Activated T-cell treated with anti-CD3 and anti-CD28 coated beads for 1 hour (primary cell): Measurements from ENCODE around the gene WWOX.

ENCODE experiments used
- DNase-seq: peaks from one replicate; pipeline ENCODE4 v3.0.0-alpha.2; 2020; ENCODE audit warnings: low read depth

Gene WWOX

DNA sequence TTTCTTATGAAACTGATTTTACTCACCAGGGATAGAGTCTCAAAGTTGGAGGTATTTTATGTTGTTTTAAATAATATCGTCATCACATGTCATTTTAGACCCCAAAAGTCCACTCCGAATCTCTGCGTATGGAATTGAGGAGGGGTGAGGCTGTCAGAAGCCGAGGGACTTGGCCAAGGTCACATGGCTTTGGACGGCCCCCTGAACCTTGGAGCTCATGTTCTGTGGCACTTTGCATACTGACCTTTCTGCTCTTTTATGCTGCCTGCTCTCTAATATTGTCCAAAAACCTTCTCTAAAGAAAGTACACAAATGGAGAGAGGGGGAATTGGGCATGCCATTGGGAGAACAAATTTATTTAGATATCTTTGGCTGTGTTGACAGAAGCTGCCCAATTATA is 700.0 kb downstream of the WWOX start:
- DNase-seq = no peak

DNA sequence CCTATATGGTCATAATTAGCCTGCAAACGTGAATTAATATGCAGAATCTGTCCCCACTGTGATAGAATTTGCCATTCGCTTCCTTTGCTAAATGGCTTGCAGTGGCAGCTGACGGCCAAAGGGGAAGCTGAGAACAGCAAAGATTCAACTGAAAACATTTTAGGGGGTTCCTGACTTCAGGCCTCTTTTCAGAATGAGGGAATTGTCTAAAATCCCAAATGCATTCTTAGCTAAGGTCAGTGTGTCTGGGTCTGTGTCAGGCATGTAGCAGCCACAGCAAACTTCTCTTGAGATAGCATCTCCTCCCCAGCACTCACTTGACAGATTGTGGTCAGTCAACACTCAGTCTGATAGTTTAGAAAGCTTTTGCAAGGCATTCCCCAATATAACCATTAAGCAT is 701.1 kb downstream of the WWOX start:
- no peak for DNase-seq

DNA sequence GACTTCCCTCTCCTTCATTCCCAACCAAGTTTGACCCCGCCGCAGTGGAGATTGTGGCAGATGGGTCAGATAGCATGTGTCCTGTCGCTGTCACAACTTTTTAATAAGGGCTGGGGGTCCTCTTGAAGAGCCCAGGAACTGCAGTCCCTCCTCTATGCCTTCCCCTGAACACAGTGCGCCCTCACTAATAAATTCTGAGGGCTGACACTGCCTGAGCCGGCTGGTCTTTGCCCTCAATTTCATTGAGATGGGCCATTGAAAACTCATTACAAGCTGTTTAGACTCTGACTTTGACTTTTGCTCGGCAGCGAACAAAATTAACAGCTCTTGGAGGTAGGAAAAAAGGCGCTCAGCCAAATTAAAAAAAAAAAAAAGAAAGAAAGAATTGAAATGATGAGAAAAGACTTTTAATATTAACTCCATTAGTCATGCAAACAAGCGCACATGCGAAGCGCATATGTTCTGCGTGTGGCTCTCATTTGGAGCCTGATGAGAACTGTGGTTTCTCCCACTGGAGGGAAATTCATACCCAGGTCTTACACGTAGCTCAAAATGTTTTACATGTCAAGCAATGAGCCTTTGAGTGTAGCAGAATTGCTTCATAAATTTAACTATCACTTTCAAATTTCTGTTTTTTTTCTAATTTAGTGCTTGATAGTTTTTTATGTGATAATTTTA is 704.7 kb downstream of the WWOX start:
- no peak for DNase-seq

DNA sequence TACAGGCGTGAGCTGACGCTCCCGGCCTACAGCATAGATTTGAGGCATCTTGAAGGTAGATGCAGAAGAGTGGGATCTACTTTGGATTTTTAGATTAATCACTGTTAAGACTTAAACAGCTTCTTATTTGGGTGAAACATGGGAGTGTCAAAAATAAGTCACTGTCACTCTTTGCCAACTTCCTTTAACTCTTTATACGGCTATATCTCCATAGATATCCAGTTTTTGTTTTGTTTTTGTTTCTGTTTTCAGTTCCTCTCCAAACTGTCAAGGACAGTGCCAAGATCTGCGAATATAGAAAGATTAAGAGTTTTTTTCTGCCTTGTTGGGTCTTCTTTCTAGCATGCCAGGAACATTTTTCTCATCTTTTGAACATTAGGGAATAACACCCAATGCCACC is 706.1 kb downstream of the WWOX start:
- no peak for DNase-seq

DNA sequence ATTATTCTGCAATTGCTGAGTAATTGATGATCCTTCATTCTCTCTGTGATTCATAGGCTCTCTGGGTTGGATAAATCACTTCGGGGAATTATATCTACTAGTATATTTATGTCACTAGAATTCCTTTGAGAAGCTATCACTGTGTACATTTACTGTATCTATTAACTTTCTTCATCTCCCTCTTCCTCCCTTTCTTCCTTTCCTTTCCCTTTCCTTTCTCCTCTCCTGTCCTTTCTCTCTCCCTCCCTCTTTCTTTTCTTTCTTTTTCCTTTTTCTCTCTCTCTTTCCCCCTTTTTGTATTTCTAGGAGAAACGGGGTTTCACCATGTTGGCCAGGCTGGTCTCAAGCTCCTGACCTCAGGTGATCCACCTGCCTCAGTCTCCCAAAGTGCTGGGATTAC is 711.8 kb downstream of the WWOX start:
- no peak for DNase-seq

DNA sequence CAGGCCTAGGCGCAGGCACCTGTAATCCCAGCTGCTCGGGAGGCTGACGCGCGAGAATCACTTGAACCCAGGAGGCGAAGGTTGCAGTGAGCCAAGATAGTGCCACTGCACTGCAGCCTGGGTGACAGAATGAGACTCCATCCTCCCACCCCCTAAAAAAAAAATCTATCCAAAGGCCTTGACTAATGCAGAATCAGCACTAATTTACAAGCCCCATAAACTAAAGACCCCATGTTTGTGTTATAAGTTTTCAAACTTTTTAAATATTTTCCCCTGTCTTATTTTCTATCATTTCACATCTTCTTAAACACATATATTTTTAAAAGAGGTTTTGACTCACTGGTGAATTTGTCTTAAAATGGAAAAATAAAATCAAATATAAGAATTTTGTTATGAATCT is 713.1 kb downstream of the WWOX start:
- DNase-seq = no peak

DNA sequence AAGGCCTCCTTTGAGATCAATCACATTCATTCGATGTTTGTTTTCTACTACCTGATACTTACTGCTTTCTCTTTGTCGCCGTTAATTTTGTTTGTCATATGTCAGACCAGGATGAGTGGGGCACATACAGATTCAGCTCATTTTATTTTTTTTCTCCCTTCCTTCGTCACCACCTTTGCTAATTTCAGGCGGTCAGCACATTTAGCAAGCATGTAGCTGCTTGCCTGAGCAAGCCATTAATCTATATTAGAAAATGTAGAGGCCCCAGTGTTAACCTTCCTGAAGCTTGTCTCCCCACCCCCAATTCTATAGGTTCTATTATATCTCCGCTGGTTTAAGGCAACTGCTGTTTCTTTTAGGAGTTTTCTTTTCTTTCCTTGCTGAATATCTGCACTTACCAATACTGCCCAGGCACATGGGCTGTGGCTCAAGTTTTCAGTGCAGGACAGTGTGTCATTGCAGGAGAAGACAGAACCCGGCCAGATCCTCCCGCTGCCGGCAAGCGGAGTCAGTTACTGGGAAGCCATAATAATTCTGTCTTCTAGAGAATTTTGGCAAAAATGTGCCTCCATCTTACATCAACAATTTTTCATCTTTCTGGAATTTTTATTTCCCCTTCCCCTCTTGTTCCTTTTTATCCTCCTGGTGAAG is 714.3 kb downstream of the WWOX start:
- no peak for DNase-seq

DNA sequence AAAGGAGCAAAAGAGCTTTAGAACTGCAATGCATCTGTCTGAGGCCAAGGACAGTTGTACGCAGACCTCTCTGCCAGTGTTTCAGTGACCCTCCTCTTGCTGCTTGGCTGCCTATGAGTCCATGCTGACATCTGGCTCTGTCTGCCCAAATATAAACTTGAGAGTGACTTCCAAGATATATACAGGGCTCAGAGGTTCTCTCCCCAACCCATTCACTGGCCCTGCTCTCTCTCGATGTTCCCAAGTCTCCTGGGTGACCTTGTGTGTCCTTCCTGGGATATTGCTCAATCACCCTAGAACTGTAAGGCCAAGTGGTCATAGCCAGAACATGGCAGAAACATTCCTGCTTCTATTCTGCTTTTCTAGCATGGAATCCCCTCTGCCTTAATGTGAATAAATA is 716.3 kb downstream of the WWOX start:
- no peak for DNase-seq

DNA sequence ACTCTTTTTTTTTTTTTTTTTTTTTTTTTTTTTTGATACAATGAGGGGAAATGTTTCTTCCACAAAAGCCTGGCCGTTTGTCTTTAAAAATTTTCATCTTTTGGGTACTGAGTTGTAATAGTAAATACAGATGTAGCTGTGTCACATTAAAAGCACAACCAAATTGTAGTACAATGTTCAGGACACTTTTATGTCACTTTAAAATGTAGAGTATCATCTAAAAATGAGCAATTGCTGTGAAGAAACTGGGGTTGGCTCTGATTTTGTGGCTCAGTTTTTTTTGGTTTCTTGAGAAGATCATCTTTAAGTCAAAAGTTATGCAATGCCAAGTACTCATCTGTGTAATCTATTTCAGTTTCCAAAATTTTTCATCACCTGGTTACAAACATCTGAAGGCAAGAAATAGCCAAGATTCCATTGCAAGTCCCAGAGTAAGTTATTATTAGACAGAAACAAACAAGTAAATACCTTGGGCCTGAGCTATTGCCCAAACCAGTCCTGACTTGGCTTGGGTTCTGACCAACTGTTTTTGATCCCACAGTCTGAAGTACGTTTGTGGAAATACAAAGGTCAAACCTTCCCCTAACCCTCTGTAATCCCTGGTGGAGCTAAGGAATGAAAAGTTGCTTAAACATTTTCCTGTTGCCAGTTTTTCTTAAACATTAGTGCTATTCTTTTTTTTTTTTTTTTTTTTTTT is 717.2 kb downstream of the WWOX start:
- no peak for DNase-seq

DNA sequence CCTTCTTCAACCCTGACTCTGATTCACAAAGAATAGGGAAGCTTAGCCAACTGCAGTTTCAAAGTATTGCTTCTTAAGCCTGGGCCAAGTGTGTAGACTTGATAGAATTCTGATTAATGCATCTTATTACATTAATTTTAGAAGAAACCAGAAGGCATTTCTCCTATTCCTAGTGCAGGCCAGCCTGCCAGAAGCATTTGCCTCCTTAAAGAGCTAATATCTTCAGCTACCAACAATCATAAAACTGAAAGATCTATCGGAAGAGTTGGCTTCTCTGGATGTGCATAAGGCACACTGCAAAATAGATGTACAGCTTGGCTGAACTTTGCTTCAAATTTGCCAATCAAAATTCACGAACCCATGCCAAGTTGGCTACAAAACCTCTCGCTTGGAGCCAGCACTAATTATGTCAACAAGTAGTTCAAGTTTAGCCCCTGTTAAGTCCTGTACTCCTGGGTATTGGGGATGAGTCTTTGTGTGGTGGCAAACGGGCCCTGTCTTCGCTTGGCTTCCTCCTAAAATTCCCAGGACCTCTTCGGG is 717.8 kb downstream of the WWOX start:
- no peak for DNase-seq

DNA sequence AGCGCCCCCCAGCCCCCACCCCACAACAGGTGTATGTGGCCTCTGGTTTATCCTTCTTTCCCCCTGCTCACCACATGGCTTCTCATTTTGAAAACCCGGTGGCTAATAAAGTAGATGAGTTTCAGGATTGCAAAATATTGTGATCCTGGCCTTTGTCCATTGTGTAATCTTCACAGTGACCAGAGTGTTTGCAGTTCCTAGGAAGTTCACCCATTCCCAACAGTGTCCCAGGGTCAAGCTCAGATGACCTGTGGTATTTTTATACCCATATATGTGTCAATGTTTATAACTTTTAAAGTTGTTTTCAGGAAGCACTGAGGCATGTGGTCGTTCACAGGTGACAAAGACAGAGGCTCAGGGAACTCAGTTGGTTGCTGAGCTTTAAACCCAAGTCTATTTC is 721.9 kb downstream of the WWOX start:
- DNase-seq = no peak

DNA sequence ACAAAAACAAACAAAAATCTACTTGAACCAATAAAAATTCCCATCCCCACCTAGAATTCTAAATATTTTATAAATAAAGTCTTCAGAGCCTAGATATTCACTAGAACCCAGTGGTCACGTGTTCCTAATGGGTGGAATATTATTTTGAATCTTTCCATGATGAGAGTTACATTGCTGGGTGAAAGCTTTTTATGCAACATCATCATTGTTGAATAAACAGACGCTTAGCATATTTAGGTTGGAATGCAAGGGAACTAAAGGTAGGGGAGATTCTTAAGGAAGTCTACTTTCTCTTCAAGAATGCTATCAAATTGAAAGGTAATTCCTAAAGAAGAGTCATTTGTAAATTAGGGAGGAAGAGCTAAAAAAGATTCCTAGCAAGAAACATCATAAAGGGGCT is 723.1 kb downstream of the WWOX start:
- DNase-seq = no peak

DNA sequence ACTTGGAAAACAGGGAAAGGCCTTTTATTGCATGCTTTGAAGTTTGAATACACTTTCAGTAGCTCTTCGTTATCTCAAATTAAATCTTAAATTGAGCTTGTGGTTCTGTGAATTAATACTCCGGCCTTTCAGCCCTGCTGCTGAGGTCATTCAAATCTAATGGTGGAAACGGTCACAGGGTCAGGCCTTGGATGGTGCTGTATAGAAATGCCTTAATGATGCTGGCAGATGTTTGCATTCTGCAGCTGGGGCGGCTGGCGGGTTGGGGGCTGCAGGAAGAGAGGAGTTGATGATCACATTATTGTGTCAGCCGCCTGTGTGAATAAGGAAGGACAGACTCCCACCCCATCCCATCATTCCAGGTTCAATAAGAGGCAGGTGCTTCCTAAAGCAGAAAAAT is 723.6 kb downstream of the WWOX start:
- no peak for DNase-seq

DNA sequence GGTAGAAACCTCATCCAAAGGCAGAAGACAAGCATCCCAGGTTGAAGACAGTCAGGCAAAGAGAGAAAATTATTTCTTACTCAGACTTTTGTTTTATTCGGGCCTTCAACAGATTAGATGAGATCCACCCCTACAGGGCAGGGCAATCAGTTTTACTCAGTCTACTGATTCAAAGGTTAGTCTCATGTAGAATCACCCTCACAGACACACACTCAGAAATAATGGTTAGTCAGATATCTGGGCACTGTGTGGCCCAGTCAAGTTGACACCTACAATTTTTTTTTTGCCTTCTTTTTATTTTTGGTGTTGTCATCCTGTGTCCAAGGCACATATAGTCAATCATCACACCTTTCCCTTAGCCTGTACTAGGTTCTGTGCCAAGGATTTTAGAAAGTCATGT is 729.8 kb downstream of the WWOX start:
- DNase-seq = no peak

DNA sequence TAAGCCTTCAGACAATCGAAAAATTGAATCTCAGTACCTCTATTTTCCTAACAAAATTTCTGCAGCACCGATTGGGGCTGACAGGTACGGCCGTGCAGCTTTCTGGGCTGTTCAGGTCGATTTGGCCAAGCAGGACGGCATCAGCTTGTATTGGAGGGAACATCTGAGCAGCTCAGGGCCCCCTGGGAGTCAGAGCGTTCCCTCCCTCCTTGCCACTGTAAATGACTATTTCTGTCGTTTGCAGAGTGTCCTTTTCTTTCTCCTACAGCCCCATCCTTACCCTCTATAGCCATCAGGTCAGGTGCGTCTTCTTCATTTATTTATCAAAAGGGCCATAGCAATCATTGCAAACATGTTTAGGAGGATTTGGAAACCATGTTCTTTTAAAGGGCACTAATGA is 731.1 kb downstream of the WWOX start:
- DNase-seq = no peak

DNA sequence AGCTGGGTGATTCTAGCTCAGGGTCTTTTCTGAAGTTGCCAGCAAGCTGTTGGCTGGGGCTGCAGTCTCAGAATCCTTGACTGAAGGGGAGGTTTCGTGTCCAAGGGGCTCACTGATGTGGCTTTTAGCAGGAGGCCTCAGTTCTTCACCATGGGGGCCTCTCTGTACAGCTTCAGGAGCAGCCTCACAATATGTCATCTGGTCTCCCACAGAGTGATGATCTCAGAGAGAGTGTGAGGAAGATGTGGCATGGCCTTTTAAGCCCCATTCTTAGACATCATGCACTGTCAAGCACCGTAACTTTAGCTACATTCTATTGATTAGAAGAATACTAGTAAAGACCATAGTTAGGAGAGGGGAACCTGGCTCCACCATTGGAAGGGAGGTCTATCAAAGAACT is 732.6 kb downstream of the WWOX start:
- no peak for DNase-seq

DNA sequence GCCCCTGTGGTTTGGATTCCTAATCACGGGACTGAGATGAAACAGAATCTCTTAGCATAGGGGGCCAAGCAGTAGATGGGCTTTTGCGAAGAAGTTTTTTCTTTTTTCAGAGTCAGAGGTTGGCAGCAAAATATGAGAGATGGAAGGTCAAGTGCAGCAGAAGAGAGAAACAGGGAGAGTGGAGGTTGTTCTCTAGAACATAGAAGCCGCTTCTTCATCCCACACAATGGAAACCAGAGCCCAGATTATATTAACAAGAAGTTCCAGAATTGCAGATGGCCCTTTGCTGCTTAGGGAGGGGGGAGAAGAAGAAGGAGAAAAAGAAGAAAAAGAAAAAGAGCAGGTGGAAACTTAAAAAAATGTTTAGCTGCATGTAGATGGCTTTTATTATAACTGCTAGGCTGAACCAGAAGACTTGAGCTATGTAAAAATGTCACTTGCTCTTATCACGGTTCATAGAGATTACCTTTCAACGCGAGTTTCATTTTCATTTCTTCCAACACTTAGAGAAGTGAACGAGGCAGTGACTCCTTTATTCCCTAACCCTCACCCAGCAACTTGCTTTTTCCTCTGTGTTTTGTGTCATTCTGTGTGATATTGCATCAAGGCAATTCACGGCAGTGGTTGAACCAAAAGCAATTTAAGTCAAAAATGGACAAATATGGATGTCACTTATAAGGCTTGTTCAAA is 737.5 kb downstream of the WWOX start:
- DNase-seq = no peak

DNA sequence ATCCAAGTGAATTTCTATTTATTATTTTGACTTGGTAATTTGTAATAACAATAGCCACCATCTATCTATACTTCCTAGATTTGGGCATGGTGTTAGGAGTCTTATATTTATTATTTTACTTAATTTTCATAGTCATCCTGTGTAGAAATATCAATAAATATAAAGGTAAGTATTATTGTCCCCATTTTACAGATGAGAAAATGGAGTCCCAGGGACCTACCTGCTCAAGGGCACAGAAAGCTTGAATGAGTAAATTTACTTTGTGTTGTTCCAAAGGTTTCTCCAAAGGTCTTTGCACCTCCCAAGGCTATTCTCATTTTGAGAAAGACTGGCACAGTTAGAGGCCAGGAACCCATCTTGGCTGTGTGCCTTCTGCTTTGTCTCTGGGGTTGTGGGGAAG is 738.3 kb downstream of the WWOX start:
- DNase-seq = no peak

DNA sequence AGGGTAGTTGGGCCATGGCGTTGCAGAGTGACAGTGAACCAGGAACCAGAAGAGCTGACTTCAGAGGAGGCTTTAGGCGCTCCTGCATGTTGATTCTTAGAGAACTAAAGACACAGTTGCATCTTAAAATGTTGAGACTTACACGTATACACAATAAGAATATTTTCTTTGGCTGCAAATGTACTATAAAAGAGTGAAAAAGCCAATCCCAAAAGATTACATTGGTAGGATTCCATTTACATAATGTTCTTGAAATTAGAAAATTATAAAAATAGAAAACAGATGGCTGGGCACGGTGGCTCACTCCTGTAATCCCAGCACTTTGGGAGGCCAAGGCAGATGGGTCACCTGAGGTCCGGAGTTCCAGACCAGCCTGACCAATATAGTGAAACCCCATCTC is 738.8 kb downstream of the WWOX start:
- DNase-seq = no peak

DNA sequence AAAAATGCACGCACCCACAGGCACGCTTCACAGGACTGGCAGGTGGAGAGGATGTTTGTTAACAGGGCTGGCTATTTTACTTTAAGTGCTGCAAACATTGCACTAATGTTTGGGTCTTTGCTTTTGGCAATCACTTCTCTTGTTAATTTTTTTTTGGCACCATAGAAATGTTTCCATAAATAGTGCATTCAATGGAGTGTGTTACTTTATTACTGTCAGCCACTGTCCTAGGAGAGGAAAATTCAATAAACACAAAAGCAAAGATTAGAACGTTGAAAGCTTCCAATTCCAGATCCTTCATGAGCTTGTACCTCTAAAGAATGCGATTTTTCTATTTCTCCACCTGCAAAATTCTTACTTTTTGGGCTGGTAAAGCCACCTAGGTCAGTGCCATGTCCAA is 743.5 kb downstream of the WWOX start:
- DNase-seq = no peak

DNA sequence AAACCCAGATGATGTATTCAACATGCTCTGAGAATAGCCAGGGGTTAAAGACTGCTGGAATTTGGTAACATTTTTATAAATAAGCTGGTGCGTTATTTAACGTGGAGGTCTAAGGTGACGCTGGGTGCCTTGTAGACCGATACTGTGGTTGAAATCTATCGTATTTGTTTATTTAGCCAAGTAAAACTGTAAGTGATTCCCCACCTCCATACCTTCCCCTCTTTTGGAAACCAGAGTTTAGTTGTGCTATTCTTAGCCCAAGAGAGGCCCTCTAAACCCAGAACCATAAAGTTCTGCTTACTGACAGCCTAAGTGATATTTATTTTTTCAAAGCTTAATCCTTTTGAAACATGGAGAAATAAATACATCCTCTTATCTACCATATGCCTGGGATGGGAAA is 744.5 kb downstream of the WWOX start:
- no peak for DNase-seq

DNA sequence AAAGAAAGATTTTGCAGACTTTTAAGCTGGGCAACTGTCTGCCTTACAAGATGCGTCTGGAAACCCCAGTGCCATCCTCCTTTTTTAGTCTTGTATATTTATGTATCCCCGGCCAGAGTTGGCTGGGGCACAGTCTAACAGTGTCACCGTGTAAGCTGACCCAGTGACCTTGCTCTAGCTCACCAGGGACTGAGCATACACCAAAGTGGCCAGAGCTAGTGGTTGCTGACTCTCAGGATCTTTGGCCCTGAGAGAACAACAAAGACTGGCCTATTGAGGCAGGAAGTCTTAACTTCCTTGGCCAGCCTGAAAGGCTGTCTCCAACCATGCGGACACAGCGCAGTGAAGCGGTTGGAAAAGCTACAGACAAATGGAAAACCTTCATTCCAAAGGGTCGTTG is 745.2 kb downstream of the WWOX start:
- no peak for DNase-seq

DNA sequence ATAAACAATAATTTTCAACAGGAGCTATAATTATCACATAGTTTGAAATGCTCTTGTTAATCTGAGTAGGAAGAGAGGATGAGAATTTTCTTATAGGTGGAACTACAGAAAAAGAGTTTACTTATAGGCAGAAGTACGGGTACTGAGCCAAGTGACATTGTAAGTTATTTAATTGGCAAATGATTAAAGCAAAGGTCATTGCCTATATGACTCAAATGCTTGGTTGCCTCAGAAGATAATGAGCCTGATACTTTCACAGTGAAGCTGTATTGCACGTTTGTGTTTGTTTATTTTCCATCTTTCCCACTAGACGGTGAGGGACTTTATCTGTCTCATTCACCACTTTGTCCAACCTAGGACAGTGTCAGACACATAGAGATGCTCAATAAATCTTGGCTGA is 751.8 kb downstream of the WWOX start:
- no peak for DNase-seq
